ENCODE measurements around the gene ARHGAP19. TPM values are rescaled to one million over a fixed set of nuclear protein-coding genes. Genes with fewer than 3 reads are reported as not detected.

Gene ARHGAP19
- polyA plus RNA-seq, 1 of the 3 experiments (the other 2 are of a cell fraction) = 3.8 TPM

GRCh38 chr10:97224483-97225435 is 67.7 kb downstream of the ARHGAP19 start:
- no peaks in the 10 kb centered on the region for H3K9me3 ChIP-seq
- 81% methylated on average over 3 of the region's 4 CpGs for WGBS (ENCODE audit: low lambda C conversion rate)
- no peak for DNase-seq
- CTCF ChIA-PET = interaction anchor here (0.7 to 11.2 kb wide), 13 partner anchors 10 to 850 kb away, joined by 3 to 89 read pairs (median 4); no protein-coding TSS in a partner anchor
- no peaks in the 10 kb centered on the region for H3F3A ChIP-seq (replicated peaks; ENCODE audit: insufficient read depth)
- POLR2A ChIA-PET = interaction anchor here (0.6 kb wide), 1 partner anchor 18 kb away, joined by 3 read pairs; no protein-coding TSS in a partner anchor
- no peaks in the 10 kb centered on the region for H3K9me2 ChIP-seq
- no peaks in the 10 kb centered on the region for H4K20me1 ChIP-seq (ENCODE audit: insufficient read depth)
- no peak overlapping the region for H2AFZ ChIP-seq (ENCODE audit: low read depth)
- peaks cover 0 to 12% of the 10 kb centered on the region in 2 experiments; a peak in 1 of 4 replicates for H3K4me1 ChIP-seq (ENCODE audit: control insufficient read depth in 1 of 2, insufficient read depth in 2 of 2, low read depth in 1 of 2, low read length in 1 of 2)
- no peaks in the 10 kb centered on the region for H3K27me3 ChIP-seq (ENCODE audit: insufficient read depth)
- H3K9ac ChIP-seq = no peak overlapping the region
- H3K27ac ChIP-seq (ENCODE audit: low read depth in 2 of 2, low read length in 1 of 2) = no peak overlapping the region
- H3K79me2 ChIP-seq (ENCODE audit: insufficient read depth) = no peaks in the 10 kb centered on the region
- no peak for TF ChIP-seq EZH2phosphoT487 (IDR thresholded peaks at IDR 0.05; ENCODE audit: borderline replicate concordance, low read depth)
- TF ChIP-seq RXRA (IDR thresholded peaks at IDR 0.05; ENCODE audit: borderline replicate concordance, low read depth) = no peak
- TF ChIP-seq, protein P1, sequence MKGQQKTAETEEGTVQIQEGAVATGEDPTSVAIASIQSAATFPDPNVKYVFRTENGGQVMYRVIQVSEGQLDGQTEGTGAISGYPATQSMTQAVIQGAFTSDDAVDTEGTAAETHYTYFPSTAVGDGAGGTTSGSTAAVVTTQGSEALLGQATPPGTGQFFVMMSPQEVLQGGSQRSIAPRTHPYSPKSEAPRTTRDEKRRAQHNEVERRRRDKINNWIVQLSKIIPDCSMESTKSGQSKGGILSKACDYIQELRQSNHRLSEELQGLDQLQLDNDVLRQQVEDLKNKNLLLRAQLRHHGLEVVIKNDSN (IDR thresholded peaks at IDR 0.05; ENCODE audit: borderline replicate concordance, low read depth) = no peak
- TF ChIP-seq RFX5 (IDR thresholded peaks at IDR 0.05; ENCODE audit: low read length) = no peak
- TF ChIP-seq SIN3A (IDR thresholded peaks at IDR 0.05; ENCODE audit: borderline replicate concordance, low read depth, low read length) = no peak
- no peak for TF ChIP-seq FOSL2 (IDR thresholded peaks at IDR 0.05; ENCODE audit: borderline replicate concordance, low read depth)
- no peak for TF ChIP-seq MEF2A (IDR thresholded peaks at IDR 0.05; ENCODE audit: borderline replicate concordance, low read depth)
- no peak overlapping the region for H3K4me2 ChIP-seq
- peaks cover 10 to 19% of the 10 kb centered on the region in 2 experiments for H3K36me3 ChIP-seq (replicated peaks in 1 of 2; ENCODE audit: control insufficient read depth in 1 of 2, insufficient read depth in 2 of 2, low read length in 1 of 2)
- no peak overlapping the region for H3K4me3 ChIP-seq (ENCODE audit: low read depth in 2 of 2, low read length in 1 of 2)

- Histone ChIP-seq H3K4me3 (ENCODE audit: low read depth in 2 of 2, low read length in 1 of 2) (no peak overlapping the region), H3K4me2 (no peak overlapping the region), H3K9ac (no peak overlapping the region), H3K4me1 (ENCODE audit: control insufficient read depth in 1 of 2, insufficient read depth in 2 of 2, low read depth in 1 of 2, low read length in 1 of 2) (peaks cover 6 to 12% of the 10 kb centered on the region in 2 experiments; a peak in 3 of 4 replicates), H4K20me1 (ENCODE audit: insufficient read depth) (no peaks in the 10 kb centered on the region), H2AFZ (ENCODE audit: low read depth) (no peak overlapping the region), H3K27me3 (ENCODE audit: insufficient read depth) (no peaks in the 10 kb centered on the region), H3K79me2 (ENCODE audit: insufficient read depth) (no peaks in the 10 kb centered on the region), H3K36me3 (replicated peaks in 1 of 2; ENCODE audit: control insufficient read depth in 1 of 2, insufficient read depth in 2 of 2, low read length in 1 of 2) (peaks cover 0 to 7% of the 10 kb centered on the region in 2 experiments), H3K27ac (ENCODE audit: low read depth in 2 of 2, low read length in 1 of 2) (no peak overlapping the region), H3K9me3 (no peaks in the 10 kb centered on the region), H3F3A (replicated peaks; ENCODE audit: insufficient read depth) (peaks cover 18% of the 10 kb centered on the region), H3K9me2 (no peaks in the 10 kb centered on the region)
- DNase-seq = peak; percentile 46
- CTCF ChIA-PET = interaction anchor here (1.4 to 11.2 kb wide), 4 partner anchors 12 to 185 kb away, joined by 7 to 89 read pairs (median 50); no protein-coding TSS in a partner anchor
- POLR2A ChIA-PET = no interaction called here
- WGBS (ENCODE audit: low lambda C conversion rate) = 90% methylated on average over 6 of the region's 6 CpGs
- TF ChIP-seq, protein P1 (IDR thresholded peaks at IDR 0.05; ENCODE audit: borderline replicate concordance, low read depth) = no peak
- 0 out of 2 replicates have a peak, but pooled peaks have one; percentile 11 for TF ChIP-seq RAD21 (IDR thresholded peaks at IDR 0.05; ENCODE audit: low read length)
Measured at GRCh38 chr10:97222326-97222961, 70.0 kb downstream of the ARHGAP19 start.
